Sigmoid colon (tissue), 4 donors: ENCODE results near the gene TMEM247.

Experiments
- CTCF ChIP-seq, 4 experiments: fragments of 450-650 bp in 3 of 4; fragments of 200-600 bp in 1 of 4; IDR thresholded peaks; one replicate each; pipeline ENCODE4 v1.5.1; 2016 to 2019; ENCODE audit warnings: antibody characterized with exemption in 4 of 4, mild to moderate bottlenecking in 3 of 4, moderate library complexity in 2 of 4
- EP300 ChIP-seq, 4 donors: sonication (generic); formaldehyde crosslinking; IDR thresholded peaks; one replicate each; pipeline ENCODE4 v1.6.1; 2017; ENCODE audit warnings: antibody characterized with exemption in 4 of 4

DNA sequence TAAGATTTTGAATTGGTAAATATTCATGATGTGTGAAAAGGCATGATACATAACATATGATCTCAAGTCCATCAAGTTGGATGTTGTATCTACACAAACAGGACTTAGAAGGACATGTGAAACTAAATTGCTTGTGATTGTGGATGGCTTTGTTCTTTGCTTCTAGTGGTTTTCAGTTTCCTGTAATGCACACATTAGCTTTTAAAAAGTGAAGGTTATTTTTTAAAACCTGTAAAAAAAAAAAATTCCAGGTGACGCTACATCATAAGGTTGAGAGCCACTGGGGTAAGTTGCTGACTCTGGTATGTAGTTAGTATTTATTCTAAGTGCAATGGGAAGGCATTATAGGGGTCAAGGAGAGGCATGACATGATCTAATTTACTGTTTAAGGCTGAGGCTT lies 48.4 kb upstream of the TMEM247 start:
- TF ChIP-seq CTCF (IDR thresholded peaks at IDR 0.05): no peak
- TF ChIP-seq EP300 (IDR thresholded peaks at IDR 0.05): no peak
